ENCODE measurements around the gene FBXO7.
"Not testable (repeated sequence)": the region's sequence is repeated elsewhere in the genome, so short reads cannot be mapped to it uniquely, and the experiment has no call there.

Gene FBXO7

GRCh38 chr22:32473388-32473952 lies 1.1 kb upstream of the FBXO7 start:
- Histone ChIP-seq H3K4me3 (ENCODE audit: low read length) (no peak overlapping the region), H3K27me3 (ENCODE audit: insufficient read depth, low read length, poor library complexity) (no peaks in the 10 kb centered on the region), H2AK5ac (ENCODE audit: low read length) (peak overlapping the region; percentile 7), H4K5ac (ENCODE audit: low read length) (no peak overlapping the region), H3K9ac (ENCODE audit: low read length) (no peak overlapping the region), H4K8ac (ENCODE audit: low read depth, low read length) (no peak overlapping the region), H2BK5ac (ENCODE audit: low read length) (no peak overlapping the region), H3K79me2 (ENCODE audit: control insufficient read depth, insufficient read depth, low read length) (peaks cover 18% of the 10 kb centered on the region), H3K27ac (ENCODE audit: low read depth, low read length) (no peak overlapping the region), H3K4me1 (ENCODE audit: control insufficient read depth, low read depth, low read length) (no peaks in the 10 kb centered on the region), H3K18ac (ENCODE audit: low read length) (no peak overlapping the region), H3K4me2 (ENCODE audit: low read length) (no peak overlapping the region), H3K36me3 (ENCODE audit: control insufficient read depth, insufficient read depth, low read length) (no peaks in the 10 kb centered on the region), H2BK120ac (ENCODE audit: low read depth, low read length) (no peak overlapping the region), H3K56ac (ENCODE audit: low read length) (peak overlapping the region; percentile 97), H3K79me1 (ENCODE audit: low read length) (peaks cover 11% of the 10 kb centered on the region), H2BK15ac (replicated peaks; ENCODE audit: low read depth) (no peak overlapping the region), H3K23ac (ENCODE audit: low read length) (no peak overlapping the region), H3K4ac (ENCODE audit: low read depth, low read length) (no peak overlapping the region)
- DNase-seq: peak; percentile 80
- no CpG with 5 or more reads among the region's 6 CpGs for WGBS (ENCODE audit: extremely low coverage, insufficient coverage, low lambda C conversion rate)

- Histone ChIP-seq H2BK120ac (ENCODE audit: low read depth, low read length) (peak overlapping the region; percentile 84), H3K79me2 (ENCODE audit: control insufficient read depth, insufficient read depth, low read length) (peaks cover 32% of the 10 kb centered on the region), H3K79me1 (ENCODE audit: low read length) (peaks cover 20% of the 10 kb centered on the region), H3K27ac (ENCODE audit: low read depth, low read length) (no peak overlapping the region), H2AK5ac (ENCODE audit: low read length) (no peak overlapping the region), H3K4ac (ENCODE audit: low read depth, low read length) (peak overlapping the region; percentile 93), H3K23ac (ENCODE audit: low read length) (no peak overlapping the region), H3K4me3 (ENCODE audit: low read length) (peak overlapping the region; percentile 55), H3K4me1 (ENCODE audit: control insufficient read depth, low read depth, low read length) (no peaks in the 10 kb centered on the region), H3K56ac (ENCODE audit: low read length) (peak overlapping the region; percentile 99), H3K27me3 (ENCODE audit: insufficient read depth, low read length, poor library complexity) (no peaks in the 10 kb centered on the region), H4K8ac (ENCODE audit: low read depth, low read length) (no peak overlapping the region), H2BK15ac (replicated peaks; ENCODE audit: low read depth) (no peak overlapping the region), H2BK5ac (ENCODE audit: low read length) (no peak overlapping the region), H3K36me3 (ENCODE audit: control insufficient read depth, insufficient read depth, low read length) (no peaks in the 10 kb centered on the region), H4K5ac (ENCODE audit: low read length) (no peak overlapping the region), H3K4me2 (ENCODE audit: low read length) (peak overlapping the region; percentile 90), H3K18ac (ENCODE audit: low read length) (peak overlapping the region; percentile 98), H3K9ac (ENCODE audit: low read length) (peak overlapping the region; percentile 77)
- no CpG with 5 or more reads among the region's 17 CpGs for WGBS (ENCODE audit: extremely low coverage, insufficient coverage, low lambda C conversion rate)
- DNase-seq: peak; percentile 49
Measured at GRCh38 chr22:32475468-32476010, 928 bp downstream of the FBXO7 start.

GRCh38 chr22:32476281-32477195 lies 1.9 kb downstream of the FBXO7 start:
- Histone ChIP-seq H4K8ac (ENCODE audit: low read depth, low read length) (no peak overlapping the region), H3K4me3 (ENCODE audit: low read length) (no peak overlapping the region), H4K5ac (ENCODE audit: low read length) (no peak overlapping the region), H3K18ac (ENCODE audit: low read length) (no peak overlapping the region), H3K27me3 (ENCODE audit: insufficient read depth, low read length, poor library complexity) (no peaks in the 10 kb centered on the region), H3K27ac (ENCODE audit: low read depth, low read length) (no peak overlapping the region), H3K4me2 (ENCODE audit: low read length) (no peak overlapping the region), H3K79me1 (ENCODE audit: low read length) (peaks cover 20% of the 10 kb centered on the region), H2BK15ac (replicated peaks; ENCODE audit: low read depth) (no peak overlapping the region), H2BK120ac (ENCODE audit: low read depth, low read length) (no peak overlapping the region), H3K4ac (ENCODE audit: low read depth, low read length) (no peak overlapping the region), H3K56ac (ENCODE audit: low read length) (no peak overlapping the region), H3K4me1 (ENCODE audit: control insufficient read depth, low read depth, low read length) (no peaks in the 10 kb centered on the region), H2BK5ac (ENCODE audit: low read length) (no peak overlapping the region), H3K9ac (ENCODE audit: low read length) (no peak overlapping the region), H3K79me2 (ENCODE audit: control insufficient read depth, insufficient read depth, low read length) (peaks cover 32% of the 10 kb centered on the region), H2AK5ac (ENCODE audit: low read length) (no peak overlapping the region), H3K36me3 (ENCODE audit: control insufficient read depth, insufficient read depth, low read length) (no peaks in the 10 kb centered on the region), H3K23ac (ENCODE audit: low read length) (no peak overlapping the region)
- no CpG with 5 or more reads among the region's 8 CpGs for WGBS (ENCODE audit: extremely low coverage, insufficient coverage, low lambda C conversion rate)
- DNase-seq: no peak

- Histone ChIP-seq H3K18ac (ENCODE audit: low read length) (no peak overlapping the region), H3K4me1 (ENCODE audit: control insufficient read depth, low read depth, low read length) (no peaks in the 10 kb centered on the region), H3K56ac (ENCODE audit: low read length) (no peak overlapping the region), H3K27me3 (ENCODE audit: insufficient read depth, low read length, poor library complexity) (no peaks in the 10 kb centered on the region), H2BK15ac (replicated peaks; ENCODE audit: low read depth) (no peak overlapping the region), H3K4ac (ENCODE audit: low read depth, low read length) (no peak overlapping the region), H3K27ac (ENCODE audit: low read depth, low read length) (no peak overlapping the region), H3K4me2 (ENCODE audit: low read length) (no peak overlapping the region), H3K23ac (ENCODE audit: low read length) (no peak overlapping the region), H3K79me1 (ENCODE audit: low read length) (peaks cover 23% of the 10 kb centered on the region), H4K8ac (ENCODE audit: low read depth, low read length) (no peak overlapping the region), H3K4me3 (ENCODE audit: low read length) (no peak overlapping the region), H2BK120ac (ENCODE audit: low read depth, low read length) (no peak overlapping the region), H3K36me3 (ENCODE audit: control insufficient read depth, insufficient read depth, low read length) (no peaks in the 10 kb centered on the region), H3K79me2 (ENCODE audit: control insufficient read depth, insufficient read depth, low read length) (peaks cover 35% of the 10 kb centered on the region), H2AK5ac (ENCODE audit: low read length) (no peak overlapping the region), H3K9ac (ENCODE audit: low read length) (no peak overlapping the region), H2BK5ac (ENCODE audit: low read length) (no peak overlapping the region), H4K5ac (ENCODE audit: low read length) (no peak overlapping the region)
- WGBS (ENCODE audit: extremely low coverage, insufficient coverage, low lambda C conversion rate): no CpG with 5 or more reads among the region's 5 CpGs
- DNase-seq: no peak
Measured at GRCh38 chr22:32477596-32477995, 3.0 kb downstream of the FBXO7 start.

GRCh38 chr22:32478552-32478951 lies 3.9 kb downstream of the FBXO7 start:
- H3K4ac ChIP-seq (ENCODE audit: low read depth, low read length); H2AK5ac ChIP-seq (ENCODE audit: low read length); H4K8ac ChIP-seq (ENCODE audit: low read depth, low read length); H2BK5ac ChIP-seq (ENCODE audit: low read length); H4K5ac ChIP-seq (ENCODE audit: low read length); H2BK15ac ChIP-seq (replicated peaks; ENCODE audit: low read depth); DNase-seq; H3K18ac ChIP-seq (ENCODE audit: low read length); H3K4me1 ChIP-seq (ENCODE audit: control insufficient read depth, low read depth, low read length); H3K23ac ChIP-seq (ENCODE audit: low read length); H3K4me2 ChIP-seq (ENCODE audit: low read length); H3K4me3 ChIP-seq (ENCODE audit: low read length); H3K36me3 ChIP-seq (ENCODE audit: control insufficient read depth, insufficient read depth, low read length); H3K56ac ChIP-seq (ENCODE audit: low read length); H2BK120ac ChIP-seq (ENCODE audit: low read depth, low read length); H3K27me3 ChIP-seq (ENCODE audit: insufficient read depth, low read length, poor library complexity); H3K9ac ChIP-seq (ENCODE audit: low read length); H3K27ac ChIP-seq (ENCODE audit: low read depth, low read length): not testable (repeated sequence)
- H3K79me2 ChIP-seq (ENCODE audit: control insufficient read depth, insufficient read depth, low read length): peaks cover 40% of the 10 kb centered on the region
- no CpG with 5 or more reads among the region's 2 CpGs for WGBS (ENCODE audit: extremely low coverage, insufficient coverage, low lambda C conversion rate)
- H3K79me1 ChIP-seq (ENCODE audit: low read length): peaks cover 29% of the 10 kb centered on the region
